GM18873 (cell line): ENCODE measurements around the gene CBLIF.
"Not testable (repeated sequence)": the region's sequence is repeated elsewhere in the genome, so short reads cannot be mapped to it uniquely, and the experiment has no call there.

Source experiments
- ATAC-seq: cut with Tn5 transposase; IDR thresholded peaks from one replicate; pipeline ENCODE4 v1.9.1; 2021; ENCODE audit warnings: mild to moderate bottlenecking, moderate library complexity, moderate number of reproducible peaks; ENCODE audit not compliant: unreplicated experiment, low FRiP score

The CBLIF gene

GRCh38 chr11:59845399-59845798 lies at the start of gene CBLIF:
Gene CBLIF, minus strand, starts transcription at chr11:59845499. Its CDS starts 46 bp downstream, at chr11:59845453.
- no peak for ATAC-seq

GRCh38 chr11:59894616-59895015 lies 49.3 kb upstream of the CBLIF start:
- no peak for ATAC-seq

GRCh38 chr11:59891781-59892181 lies 46.5 kb upstream of the CBLIF start:
- no peak for ATAC-seq

- not testable (repeated sequence) for ATAC-seq
These were observed 41.9 kb upstream of the CBLIF start for GRCh38 chr11:59887156-59887555.

- no peak for ATAC-seq
These were observed 38.3 kb upstream of the CBLIF start for GRCh38 chr11:59883597-59883996.

- ATAC-seq, result no peak
These were observed 34.3 kb upstream of the CBLIF start for GRCh38 chr11:59879567-59879966.

DNA sequence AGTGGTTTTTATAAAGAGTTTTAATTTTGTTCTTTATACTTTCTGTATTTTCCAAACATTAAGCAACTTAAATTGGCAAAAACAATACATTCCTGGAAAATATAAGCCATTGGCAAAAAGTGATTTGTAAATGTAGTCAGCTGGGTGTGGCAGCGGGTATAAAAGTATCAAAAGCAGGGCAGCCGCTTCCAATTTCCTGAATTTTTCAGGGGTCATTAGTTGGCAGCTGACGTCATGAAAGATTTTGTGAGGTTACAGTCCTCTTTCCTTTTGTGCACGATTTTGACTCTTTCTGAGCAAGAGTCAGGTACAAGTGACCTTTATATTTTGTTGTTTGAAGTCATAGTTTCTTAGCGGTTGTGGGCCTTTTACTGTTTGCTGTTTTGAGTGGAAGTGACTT lies 33.3 kb upstream of the CBLIF start, which contains the start of gene OOSP3:
Gene OOSP3 (plus strand): TSS at position 208 of the 400 bp plus-strand sequence. CDS start 27 bp downstream, at position 235.
- ATAC-seq, result no peak

- ATAC-seq, result no peak
These were observed 32.5 kb upstream of the CBLIF start for GRCh38 chr11:59877784-59878183.

- no peak for ATAC-seq
These were observed 32.0 kb upstream of the CBLIF start for GRCh38 chr11:59877325-59877724.

GRCh38 chr11:59875856-59876519 lies 30.7 kb upstream of the CBLIF start:
- ATAC-seq, result no peak

DNA sequence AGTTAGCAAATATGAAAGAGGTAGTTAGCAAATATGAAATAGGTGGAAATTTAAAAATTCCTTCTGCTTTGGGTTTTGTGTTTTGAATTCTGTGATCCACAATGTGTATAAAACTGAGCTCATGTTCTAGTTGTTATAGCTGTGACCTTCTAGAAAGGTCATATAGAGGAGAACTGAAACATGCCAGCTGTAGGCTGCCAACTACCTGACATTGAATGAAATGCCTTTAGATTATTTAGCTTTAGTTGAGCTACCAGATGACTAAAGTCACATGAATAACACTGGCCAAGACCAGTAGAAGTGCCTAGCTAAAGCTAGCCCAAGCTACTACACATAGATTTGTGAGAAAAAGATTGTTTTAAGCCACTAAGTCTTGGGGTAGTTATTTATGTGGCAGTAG lies 26.8 kb upstream of the CBLIF start:
- ATAC-seq, result no peak

DNA sequence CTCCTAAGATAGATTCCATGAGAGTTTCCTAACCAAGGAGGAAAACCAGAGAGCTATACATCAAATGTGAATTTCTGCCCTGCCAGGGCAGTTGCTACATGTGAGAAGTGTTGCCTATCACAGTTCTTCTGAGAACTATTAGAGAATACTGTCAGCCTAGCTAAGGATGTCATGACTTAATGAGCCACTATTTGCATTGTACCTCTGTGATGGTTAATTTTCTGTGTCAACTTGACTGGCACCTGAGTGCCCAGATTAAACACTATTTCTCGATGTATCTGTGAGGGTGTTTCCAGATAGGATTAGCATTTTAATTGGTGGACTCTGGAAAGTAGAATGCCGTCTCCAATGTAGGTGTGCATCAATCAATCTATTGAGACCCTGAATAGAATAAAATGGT lies 22.6 kb upstream of the CBLIF start:
- no peak for ATAC-seq

DNA sequence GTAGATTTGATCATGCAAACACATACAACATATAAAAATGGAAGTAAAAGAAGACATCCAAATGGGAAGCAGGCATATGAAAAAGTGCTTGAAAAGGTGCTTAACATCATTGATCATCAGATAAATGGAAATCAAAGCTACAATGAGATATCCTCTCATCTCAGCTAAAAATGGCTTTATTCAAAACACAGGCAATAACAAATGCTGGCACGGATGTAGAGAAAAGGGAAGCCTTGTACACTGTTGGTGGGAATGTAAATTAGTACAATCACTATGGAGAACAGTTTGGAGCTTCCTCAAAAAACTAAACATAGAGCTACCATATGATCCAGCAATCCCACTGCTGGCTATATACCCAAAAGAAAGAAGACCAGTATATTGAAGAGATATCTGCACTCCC lies 21.5 kb upstream of the CBLIF start:
- ATAC-seq, result no peak

DNA sequence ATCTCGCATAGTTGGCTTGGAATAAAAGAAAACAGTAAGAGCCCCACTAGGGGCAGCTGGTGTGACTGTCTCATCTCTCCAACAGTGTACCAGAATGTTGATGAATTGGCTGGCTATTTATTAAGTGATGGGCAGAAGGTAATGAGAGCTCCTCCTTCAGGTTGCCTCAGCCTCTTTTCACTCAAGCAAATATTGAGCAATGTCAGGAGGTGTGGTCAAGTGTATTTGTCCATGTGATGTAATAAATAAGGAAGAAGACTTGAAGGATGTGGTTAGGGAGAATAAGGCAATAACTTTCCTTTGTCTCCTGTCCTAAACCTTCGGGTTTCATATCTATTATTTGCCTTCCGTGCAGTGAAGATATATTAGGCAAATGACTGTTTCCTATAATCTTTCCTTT lies 21.1 kb upstream of the CBLIF start, which contains the start of gene TCN1:
Gene TCN1 (minus strand): TSS at position 91 of the 400 bp plus-strand sequence. CDS start 17 bp downstream, at position 74.
- ATAC-seq, result no peak

DNA sequence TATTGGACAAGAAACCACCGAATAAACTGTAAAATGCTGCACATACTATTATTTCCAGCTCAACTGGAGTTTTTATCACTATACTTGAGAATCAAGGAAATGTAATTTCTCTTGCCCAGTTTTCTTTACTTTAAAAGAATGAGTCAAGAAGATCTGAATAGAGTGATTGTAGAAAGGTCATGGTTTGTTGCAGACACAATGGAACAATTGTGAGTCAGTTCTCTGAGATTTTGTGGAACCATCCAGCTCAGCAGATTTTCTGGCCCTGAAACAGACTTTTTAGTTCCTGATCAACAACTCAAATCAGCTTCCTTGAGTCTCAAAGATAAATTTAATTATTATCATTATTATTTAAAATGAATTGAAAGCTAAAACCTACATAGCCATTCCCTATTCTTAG lies 19.7 kb upstream of the CBLIF start:
- no peak for ATAC-seq

DNA sequence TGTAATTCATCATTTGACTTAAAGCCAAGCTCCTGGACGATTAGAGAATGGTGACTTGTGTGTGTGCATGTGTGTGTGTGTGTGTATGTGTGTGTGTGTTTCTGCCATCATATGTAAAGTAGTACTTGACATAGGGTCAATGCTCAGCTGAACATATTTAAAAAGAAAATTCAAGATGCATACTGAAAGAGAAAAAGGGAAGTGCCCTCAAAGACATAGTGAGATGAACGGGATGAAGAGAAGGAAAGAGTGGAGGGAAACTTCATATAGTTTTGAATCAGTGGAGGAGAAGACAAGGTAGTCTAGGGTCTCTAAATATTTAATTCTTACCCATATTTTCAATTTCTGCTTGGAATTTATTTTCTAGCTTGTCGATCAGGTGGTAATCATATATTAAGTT lies 17.0 kb upstream of the CBLIF start:
- no peak for ATAC-seq

- no peak for ATAC-seq
These were observed 14.4 kb upstream of the CBLIF start for GRCh38 chr11:59859673-59860072.

- ATAC-seq, result no peak
These were observed 12.4 kb upstream of the CBLIF start for GRCh38 chr11:59857439-59858434.

DNA sequence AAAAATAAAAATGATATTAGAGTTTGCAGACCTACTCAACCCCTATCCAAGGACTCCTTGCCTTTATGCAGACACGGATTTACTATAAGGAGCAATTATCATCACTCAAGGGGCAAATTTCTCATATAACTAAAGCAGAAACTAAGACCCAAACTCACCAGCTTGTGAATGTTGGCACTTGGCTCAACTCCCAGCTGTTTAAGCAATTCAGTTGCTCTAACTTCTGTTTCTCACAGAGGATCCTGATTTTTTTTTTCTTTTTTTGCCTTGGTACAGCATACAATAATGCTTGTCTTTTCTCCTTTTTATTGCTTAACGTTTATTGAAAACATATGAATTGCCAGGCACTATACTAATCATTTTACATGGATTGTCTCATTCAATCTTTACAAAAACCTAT lies 9.6 kb upstream of the CBLIF start:
- no peak for ATAC-seq

GRCh38 chr11:59851416-59851815 lies 6.1 kb upstream of the CBLIF start:
- ATAC-seq, result not testable (repeated sequence)

GRCh38 chr11:59849551-59849950 lies 4.3 kb upstream of the CBLIF start:
- not testable (repeated sequence) for ATAC-seq
